Stimulated activated CD8-positive, alpha-beta memory T cell treated with anti-CD3 and anti-CD28 coated beads, Interleukin-7, amount 100 ng/mL, for 1 hour (primary cell): ENCODE measurements around the gene PGS1.
"Not testable (repeated sequence)": the region's sequence is repeated elsewhere in the genome, so short reads cannot be mapped to it uniquely, and the experiment has no call there.

Experiments used
- DNase-seq, 2 donors: peaks; one replicate each; pipeline ENCODE4 v3.0.0-alpha.2; 2020; ENCODE audit warnings: low read depth in 2 of 2

Gene PGS1

DNA sequence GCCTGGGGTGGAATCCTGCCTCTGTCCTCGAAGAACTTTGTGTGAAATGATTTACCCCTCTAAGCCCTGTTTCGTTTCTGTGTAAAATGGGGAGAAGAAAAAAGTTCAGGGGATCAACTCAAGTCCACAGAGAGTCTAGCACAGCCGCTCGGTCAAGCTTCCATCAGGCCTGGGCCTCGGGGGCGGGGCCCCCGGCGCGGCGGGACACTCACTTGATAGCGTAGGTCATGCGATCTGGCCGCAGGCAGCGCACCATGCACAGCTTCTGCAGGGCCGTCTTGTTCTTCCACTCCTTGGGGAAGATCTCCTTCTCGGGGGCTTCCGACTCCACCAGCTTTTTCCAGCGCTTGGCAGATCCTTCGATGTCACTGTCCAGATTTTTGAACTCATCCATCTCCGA is 65.9 kb downstream of the PGS1 start:
- no peak for DNase-seq

DNA sequence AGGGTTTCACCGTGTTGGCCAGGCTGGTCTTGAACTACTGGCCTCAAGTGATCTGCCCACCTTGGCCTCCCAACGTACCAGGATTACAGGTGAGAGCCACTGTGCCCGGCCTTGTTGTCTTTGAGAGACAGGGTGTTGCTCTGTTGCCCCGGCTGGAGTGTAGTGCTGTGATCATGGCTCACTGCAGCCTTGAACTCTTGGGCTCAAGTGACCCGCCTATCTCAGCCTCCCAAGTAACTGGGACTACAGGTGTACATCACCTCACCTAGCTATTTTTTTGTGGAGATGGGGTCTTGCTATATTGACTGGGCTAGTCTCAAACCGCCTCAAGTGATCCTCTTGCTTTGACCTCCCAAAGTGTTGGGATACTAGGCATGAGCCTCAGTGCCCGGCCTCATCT is 68.4 kb downstream of the PGS1 start:
- no peak for DNase-seq

GRCh38 chr17:78448356-78448993 is 70.0 kb downstream of the PGS1 start:
- DNase-seq = no peak

- DNase-seq = no peak
Measured at GRCh38 chr17:78449983-78450595, 71.6 kb downstream of the PGS1 start.

DNA sequence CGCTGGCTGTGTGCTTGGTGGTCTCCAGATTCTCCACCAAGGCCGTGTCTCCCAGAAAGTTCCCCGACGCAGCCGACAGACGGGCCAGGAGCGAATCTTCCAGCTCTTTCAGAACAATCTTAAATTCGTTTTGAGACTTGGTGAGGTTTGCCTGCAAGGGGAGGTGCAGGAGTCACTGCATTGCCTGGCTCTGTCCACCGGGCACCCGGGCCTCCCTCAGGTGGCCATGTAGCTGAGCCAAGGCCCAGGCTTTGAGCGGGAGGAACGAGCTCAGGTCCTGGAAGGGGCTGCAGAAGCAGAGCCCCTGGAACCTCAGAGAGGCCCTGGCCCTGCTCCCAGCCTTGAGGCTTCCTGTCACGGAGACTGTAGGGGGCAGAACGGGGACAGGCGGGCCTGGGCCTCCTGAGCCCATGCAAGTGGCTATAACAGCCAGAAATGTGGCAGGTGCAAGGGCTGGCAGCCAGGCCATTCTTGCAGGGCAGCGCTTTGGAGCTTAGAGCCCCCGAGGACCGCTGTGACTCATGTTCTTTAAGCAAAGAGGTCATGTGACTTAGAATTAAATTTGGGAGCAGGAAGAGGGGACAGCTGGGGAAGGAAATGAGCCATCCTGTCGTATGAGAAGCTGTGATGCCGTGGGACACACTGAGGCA is 72.4 kb downstream of the PGS1 start:
- DNase-seq = no peak

- no peak for DNase-seq
Measured at GRCh38 chr17:78451753-78452152, 73.3 kb downstream of the PGS1 start.

DNA sequence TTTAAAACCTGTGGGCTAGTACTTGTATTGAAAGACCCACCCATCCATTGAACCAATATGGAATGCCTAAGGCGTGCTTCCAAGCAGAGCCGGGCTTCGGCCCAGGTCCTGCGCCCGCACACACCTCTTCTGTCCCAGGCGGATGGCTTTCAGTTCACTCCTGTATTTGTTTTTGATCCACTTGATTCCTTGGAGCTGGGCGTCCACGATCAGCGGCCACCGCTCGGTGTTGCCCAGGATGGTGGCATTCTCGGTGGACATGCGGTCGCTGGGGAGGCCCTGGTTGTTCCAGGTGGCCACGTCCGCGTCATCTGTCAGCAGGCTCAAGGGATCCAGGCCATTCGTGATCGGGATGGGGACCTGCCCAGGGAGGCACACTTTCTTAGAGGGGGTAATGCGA is 75.9 kb downstream of the PGS1 start:
- DNase-seq = no peak

DNA sequence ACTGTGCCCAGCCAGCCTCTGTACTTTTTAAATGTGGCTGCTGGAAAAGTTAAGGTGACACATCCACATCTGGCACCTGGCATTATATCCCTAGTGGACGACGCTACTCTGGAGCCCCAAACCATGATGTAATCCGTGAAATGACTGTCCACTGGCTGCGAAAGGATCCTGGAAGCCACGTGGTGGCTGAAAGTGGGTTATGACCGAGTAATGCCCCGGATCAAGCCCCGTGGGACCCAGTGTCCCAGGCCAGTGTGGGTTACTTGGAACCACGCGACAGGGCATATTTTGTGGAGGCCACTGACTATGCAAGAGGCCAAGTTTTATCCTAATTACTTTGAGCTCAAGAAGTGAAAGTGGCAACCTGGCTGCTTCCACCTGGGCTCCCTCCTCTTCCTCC is 79.6 kb downstream of the PGS1 start:
- no peak for DNase-seq

DNA sequence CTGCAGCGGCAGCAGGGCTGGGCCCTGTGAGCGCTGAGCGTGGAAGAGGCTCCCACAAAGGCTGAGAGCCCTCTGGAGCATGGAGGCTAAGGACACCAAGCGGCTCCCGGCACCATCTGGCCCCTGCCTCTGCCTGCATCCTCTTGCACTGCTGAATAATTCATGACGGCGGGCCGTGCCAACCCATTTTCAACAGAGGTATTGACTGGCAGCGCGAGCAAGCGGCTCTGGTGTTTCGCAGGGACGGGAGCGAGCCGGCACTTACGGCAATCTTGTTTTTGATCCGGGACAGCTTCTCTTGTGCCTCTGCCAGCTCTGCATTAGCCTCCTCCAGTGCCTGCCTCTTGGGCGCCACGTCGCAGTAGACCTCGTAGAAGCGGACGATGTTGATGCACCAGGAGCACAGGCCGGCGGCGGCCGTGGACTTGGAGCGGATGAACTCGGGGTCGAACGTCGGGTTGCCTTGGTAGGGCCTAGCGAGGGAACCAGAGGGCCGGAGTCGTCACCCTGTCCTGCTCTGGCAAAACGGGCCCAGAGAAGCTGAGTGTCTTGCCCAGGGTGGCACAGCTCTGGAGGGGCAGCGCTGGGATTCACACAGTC is 80.4 kb downstream of the PGS1 start:
- DNase-seq = no peak

DNA sequence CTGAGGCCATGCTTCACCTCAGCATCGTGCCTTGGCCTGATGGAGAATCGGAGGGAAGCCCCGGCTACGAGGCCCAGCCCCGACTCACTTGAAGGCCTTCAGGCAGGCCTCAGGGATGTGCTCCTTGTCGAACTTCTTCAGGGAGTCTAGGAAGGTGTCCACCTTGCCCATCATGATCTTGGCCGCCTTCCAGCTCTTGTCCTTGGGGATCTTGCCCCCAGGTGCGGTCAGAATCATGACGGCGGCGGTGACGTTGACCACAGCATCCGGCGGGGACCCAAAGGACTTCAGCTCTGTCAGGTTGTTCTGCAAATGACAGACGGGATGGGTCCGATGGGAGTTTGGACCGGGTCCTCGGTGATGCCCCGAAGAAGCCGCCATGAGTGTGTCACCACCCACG is 81.2 kb downstream of the PGS1 start:
- DNase-seq = no peak

GRCh38 chr17:78460176-78460675 is 81.8 kb downstream of the PGS1 start:
- DNase-seq = no peak

- DNase-seq = no peak
Measured at GRCh38 chr17:78460951-78461798, 82.7 kb downstream of the PGS1 start.

- DNase-seq = no peak
Measured at GRCh38 chr17:78461799-78462053, 83.3 kb downstream of the PGS1 start.

DNA sequence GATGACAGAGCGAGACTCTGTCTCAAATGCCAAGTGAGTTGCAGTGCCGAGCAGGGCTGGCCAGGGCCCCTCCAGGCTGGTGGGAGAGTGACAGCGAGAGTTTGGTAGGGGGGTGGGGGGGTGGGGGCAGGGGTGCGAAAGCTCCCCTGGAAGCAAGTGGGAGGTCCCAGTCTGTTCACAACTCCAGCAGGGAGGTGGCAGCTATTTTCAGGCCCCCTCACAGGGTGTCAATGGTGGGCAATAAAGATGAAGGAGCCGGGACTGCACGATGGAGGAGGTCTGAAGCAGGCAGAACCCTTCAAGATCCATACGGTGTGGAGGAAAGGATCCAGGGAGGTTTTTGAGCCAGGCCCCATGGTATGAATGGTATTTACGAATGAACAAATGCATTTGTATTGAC is 83.7 kb downstream of the PGS1 start:
- DNase-seq = no peak

GRCh38 chr17:78466109-78466785 is 87.8 kb downstream of the PGS1 start:
- not testable (repeated sequence) for DNase-seq

- no peak for DNase-seq
Measured at GRCh38 chr17:78466786-78467715, 88.6 kb downstream of the PGS1 start.

GRCh38 chr17:78468366-78468765 is 89.9 kb downstream of the PGS1 start:
- DNase-seq = no peak

- DNase-seq = no peak
Measured at GRCh38 chr17:78469443-78469842, 91.0 kb downstream of the PGS1 start.

DNA sequence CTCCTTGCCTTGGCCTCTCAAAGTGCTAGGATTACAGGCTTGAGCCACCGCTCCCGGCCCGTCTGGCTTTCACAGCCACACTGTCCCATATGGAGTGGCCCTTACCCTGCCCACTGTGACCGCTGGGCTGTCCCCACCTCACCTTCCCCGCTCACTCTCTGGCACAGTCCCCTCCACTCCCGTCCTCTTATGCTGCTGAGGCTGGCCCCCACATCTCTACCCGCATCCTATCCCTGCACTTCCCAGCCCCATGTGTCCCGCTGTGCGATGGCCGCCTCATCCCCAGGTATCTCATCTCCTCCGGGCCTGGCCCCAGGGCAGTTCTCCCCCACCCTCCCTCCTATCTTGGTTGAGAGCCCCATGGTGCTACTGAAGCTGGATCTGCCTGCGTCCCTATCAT is 93.2 kb downstream of the PGS1 start:
- DNase-seq = no peak
